ENCODE measurements around the gene REXO2.

DNA sequence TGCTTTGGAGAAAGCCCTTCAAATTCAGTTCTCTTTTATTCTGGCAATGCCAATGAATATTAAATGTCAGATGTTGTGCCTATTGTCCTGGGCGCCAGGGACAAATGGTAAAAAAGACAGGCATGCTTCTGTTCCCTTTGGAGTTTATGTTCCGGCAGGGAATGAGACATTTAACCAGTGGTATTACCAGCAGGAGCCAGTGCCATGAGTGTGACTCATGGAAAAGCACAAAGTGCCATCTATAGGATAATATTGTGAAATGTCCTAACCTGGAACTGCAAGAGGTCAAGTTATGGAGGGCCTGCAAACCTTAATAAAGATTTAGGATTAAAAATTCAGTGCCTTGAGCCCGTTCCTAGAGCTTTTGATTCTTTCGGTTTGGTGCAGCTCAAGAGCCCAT, 39.5 kb downstream of the REXO2 start:
- TF ChIP-seq, protein P1, sequence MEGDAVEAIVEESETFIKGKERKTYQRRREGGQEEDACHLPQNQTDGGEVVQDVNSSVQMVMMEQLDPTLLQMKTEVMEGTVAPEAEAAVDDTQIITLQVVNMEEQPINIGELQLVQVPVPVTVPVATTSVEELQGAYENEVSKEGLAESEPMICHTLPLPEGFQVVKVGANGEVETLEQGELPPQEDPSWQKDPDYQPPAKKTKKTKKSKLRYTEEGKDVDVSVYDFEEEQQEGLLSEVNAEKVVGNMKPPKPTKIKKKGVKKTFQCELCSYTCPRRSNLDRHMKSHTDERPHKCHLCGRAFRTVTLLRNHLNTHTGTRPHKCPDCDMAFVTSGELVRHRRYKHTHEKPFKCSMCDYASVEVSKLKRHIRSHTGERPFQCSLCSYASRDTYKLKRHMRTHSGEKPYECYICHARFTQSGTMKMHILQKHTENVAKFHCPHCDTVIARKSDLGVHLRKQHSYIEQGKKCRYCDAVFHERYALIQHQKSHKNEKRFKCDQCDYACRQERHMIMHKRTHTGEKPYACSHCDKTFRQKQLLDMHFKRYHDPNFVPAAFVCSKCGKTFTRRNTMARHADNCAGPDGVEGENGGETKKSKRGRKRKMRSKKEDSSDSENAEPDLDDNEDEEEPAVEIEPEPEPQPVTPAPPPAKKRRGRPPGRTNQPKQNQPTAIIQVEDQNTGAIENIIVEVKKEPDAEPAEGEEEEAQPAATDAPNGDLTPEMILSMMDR (IDR thresholded peaks at IDR 0.05 in 2 of 3, conservative IDR thresholded peaks at IDR 0.05 in 1 of 3; ENCODE audit: borderline replicate concordance in 1 of 3, insufficient read depth in 1 of 3, low read depth in 2 of 3, low read length in 2 of 3) = no peak
- TF ChIP-seq POLR2A (IDR thresholded peaks at IDR 0.05; ENCODE audit: borderline replicate concordance, extremely low read depth, insufficient read depth, insufficient read length) (no peak), MAX (IDR thresholded peaks at IDR 0.05) (no peak), POLR2AphosphoS5 (IDR thresholded peaks at IDR 0.05; ENCODE audit: low read depth, low read length) (no peak), ZBTB33 (IDR thresholded peaks at IDR 0.05; ENCODE audit: extremely low read depth, insufficient replicate concordance, low read length) (no peak), RAD21 (IDR thresholded peaks at IDR 0.05; ENCODE audit: low read depth) (0 out of 2 replicates have a peak, but pooled peaks have one; percentile 7), ZNF274 (IDR thresholded peaks at IDR 0.05; ENCODE audit: low read depth, low read length) (no peak), FOSL1 (IDR thresholded peaks at IDR 0.05; ENCODE audit: low read depth) (no peak), REST (IDR thresholded peaks at IDR 0.05; ENCODE audit: low read depth) (no peak), EZH2 (IDR thresholded peaks at IDR 0.05) (no peak), EZH2phosphoT487 (IDR thresholded peaks at IDR 0.05; ENCODE audit: borderline replicate concordance) (no peak), SP1 (IDR thresholded peaks at IDR 0.05; ENCODE audit: low read depth) (no peak), YY1 (IDR thresholded peaks at IDR 0.05; ENCODE audit: extremely low read depth, insufficient replicate concordance, low read depth, low read length) (no peak)

All from HCT116 (cell line).